Measurements from ENCODE around the gene LRRC8E.

The LRRC8E gene

DNA sequence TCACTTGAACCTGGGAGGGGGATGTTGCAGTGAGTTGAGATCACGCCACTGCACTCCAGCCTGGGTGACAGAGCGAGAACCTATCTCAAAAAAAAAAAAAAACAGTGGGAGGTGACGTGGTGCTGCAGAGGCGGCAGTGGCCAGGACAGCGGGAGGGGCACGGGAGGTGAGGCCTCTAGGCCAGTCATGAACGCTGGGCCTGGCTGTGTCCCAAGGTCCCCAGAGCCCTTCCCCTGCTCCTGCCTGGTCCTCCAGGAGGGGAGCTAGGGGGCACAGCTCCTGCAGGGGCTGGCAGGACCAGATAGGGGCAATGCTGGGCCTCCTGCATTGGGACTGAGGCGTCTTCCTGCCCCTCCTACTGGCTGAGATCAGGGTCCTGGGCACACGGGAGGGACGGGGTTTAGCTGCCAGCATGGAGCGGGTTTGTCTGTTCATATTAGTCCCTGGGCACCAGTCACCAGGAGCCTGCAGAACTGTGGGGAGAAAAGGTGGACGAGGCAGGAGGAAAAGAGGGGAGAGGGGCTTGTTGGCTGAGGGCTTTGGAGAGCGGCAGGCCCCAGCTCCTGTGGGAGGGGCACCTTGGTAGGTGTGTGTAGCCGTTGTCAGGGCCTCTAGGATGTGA lies 19.9 kb downstream of the LRRC8E start:
- Histone ChIP-seq H3K36me3 (ENCODE audit: control insufficient read depth in 2 of 2, insufficient read depth in 2 of 2, low read length in 2 of 2) (peaks cover 24 to 30% of the 10 kb centered on the region in 2 donors), H3K9ac (ENCODE audit: low read depth in 1 of 2, low read length in 2 of 2) (no peak overlapping the region), H3K9me3 (ENCODE audit: control insufficient read depth in 2 of 2, low read length in 2 of 2) (no peaks in the 10 kb centered on the region), H3K27me3 (ENCODE audit: control insufficient read depth in 2 of 2, insufficient read depth in 2 of 2, low read length in 2 of 2) (no peaks in the 10 kb centered on the region), H3K4me3 (ENCODE audit: low read length in 2 of 2) (no peak overlapping the region), H3K27ac (ENCODE audit: low read depth in 2 of 2, low read length in 2 of 2) (no peak overlapping the region), H3K4me1 (ENCODE audit: control insufficient read depth in 2 of 2, insufficient read depth in 2 of 2, low read length in 2 of 2) (peaks cover 10 to 11% of the 10 kb centered on the region in 2 donors)

DNA sequence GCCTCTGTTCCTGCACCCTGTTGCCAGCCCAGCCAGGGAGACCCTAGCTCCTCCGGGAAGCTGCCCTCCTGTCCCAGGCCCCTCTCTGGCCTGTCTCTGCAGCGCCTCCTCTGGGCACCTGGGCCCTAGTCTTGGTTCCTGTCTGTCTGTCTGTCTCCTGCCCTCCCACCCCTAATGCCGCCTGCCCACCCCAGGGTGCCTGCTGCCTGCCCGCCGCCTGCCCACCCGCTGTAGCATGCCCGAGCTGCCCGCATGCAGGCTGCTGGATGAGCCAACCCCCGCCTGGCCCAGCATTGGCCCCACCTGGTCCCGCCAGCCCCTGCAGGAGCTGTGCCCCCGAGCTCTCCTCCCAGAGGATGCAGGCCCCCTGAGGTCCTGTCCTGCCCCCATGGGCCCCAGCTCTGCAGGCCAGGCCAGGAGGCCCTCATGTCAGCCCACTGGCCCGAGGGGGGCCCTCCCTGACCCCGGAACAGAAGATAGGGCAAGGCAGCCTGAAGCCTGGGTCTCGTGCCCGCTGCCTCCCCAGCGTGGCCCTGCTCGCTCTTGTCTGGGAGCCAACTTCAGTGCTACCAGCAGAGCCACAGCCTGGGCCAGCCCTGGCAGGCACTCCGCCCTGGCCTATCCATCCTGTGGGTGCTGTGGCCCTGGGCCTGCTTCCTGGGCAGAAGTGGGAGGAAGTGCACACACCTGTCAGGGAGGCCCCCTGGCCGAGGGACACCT lies 20.6 kb downstream of the LRRC8E start:
- peaks cover 9 to 11% of the 10 kb centered on the region in 2 donors for H3K4me1 ChIP-seq (ENCODE audit: control insufficient read depth in 2 of 2, insufficient read depth in 2 of 2, low read length in 2 of 2)
- H3K9me3 ChIP-seq (ENCODE audit: control insufficient read depth in 2 of 2, low read length in 2 of 2) = no peaks in the 10 kb centered on the region
- no peak overlapping the region for H3K27ac ChIP-seq (ENCODE audit: low read depth in 2 of 2, low read length in 2 of 2)
- H3K27me3 ChIP-seq (ENCODE audit: control insufficient read depth in 2 of 2, insufficient read depth in 2 of 2, low read length in 2 of 2) = no peaks in the 10 kb centered on the region
- H3K36me3 ChIP-seq (ENCODE audit: control insufficient read depth in 2 of 2, insufficient read depth in 2 of 2, low read length in 2 of 2) = peaks cover 24 to 30% of the 10 kb centered on the region in 2 donors
- H3K9ac ChIP-seq (ENCODE audit: low read depth in 1 of 2, low read length in 2 of 2) = no peak overlapping the region
- no peak overlapping the region for H3K4me3 ChIP-seq (ENCODE audit: low read length in 2 of 2)

- Histone ChIP-seq H3K9me3 (ENCODE audit: control insufficient read depth in 2 of 2, low read length in 2 of 2) (no peaks in the 10 kb centered on the region), H3K9ac (ENCODE audit: low read depth in 1 of 2, low read length in 2 of 2) (no peak overlapping the region), H3K4me3 (ENCODE audit: low read length in 2 of 2) (no peak overlapping the region), H3K27me3 (ENCODE audit: control insufficient read depth in 2 of 2, insufficient read depth in 2 of 2, low read length in 2 of 2) (peaks cover 1 to 2% of the 10 kb centered on the region in 2 donors), H3K27ac (ENCODE audit: low read depth in 2 of 2, low read length in 2 of 2) (no peak overlapping the region), H3K36me3 (ENCODE audit: control insufficient read depth in 2 of 2, insufficient read depth in 2 of 2, low read length in 2 of 2) (peaks cover 24 to 30% of the 10 kb centered on the region in 2 donors), H3K4me1 (ENCODE audit: control insufficient read depth in 2 of 2, insufficient read depth in 2 of 2, low read length in 2 of 2) (peaks cover 7% of the 10 kb centered on the region in 2 donors)
Measured at GRCh38 chr19:7909471-7910067, 21.3 kb downstream of the LRRC8E start.

DNA sequence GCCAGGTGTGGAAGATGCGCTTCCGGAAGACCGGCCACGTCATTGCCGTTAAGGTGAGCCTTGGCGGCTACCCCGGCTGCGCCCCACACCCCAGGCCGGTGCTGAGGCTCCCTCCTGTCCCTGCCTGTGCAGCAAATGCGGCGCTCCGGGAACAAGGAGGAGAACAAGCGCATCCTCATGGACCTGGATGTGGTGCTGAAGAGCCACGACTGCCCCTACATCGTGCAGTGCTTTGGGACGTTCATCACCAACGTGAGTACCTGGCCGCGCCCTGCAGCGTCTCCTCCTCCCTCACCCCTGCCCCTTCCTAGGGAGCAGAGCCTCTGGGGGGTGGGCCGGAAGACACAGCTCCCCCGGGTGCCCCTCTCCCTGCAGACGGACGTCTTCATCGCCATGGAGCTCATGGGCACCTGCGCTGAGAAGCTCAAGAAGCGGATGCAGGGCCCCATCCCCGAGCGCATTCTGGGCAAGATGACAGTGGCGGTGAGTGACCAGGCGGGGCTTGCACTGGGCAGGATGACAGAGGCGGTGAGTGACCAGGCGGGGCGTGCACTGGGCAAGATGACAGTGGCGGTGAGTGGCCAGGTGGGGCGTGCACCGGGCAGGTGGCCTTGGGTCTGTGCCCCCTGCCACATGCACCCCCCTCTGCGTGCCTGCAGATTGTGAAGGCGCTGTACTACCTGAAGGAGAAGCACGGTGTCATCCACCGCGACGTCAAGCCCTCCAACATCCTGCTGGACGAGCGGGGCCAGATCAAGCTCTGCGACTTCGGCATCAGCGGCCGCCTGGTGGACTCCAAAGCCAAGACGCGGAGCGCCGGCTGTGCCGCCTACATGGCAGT lies 22.2 kb downstream of the LRRC8E start:
- no peak overlapping the region for H3K9ac ChIP-seq (ENCODE audit: low read depth in 1 of 2, low read length in 2 of 2)
- H3K9me3 ChIP-seq (ENCODE audit: control insufficient read depth in 2 of 2, low read length in 2 of 2) = no peaks in the 10 kb centered on the region
- no peaks in the 10 kb centered on the region for H3K4me1 ChIP-seq (ENCODE audit: control insufficient read depth in 2 of 2, insufficient read depth in 2 of 2, low read length in 2 of 2)
- peaks cover 7 to 8% of the 10 kb centered on the region in 2 donors for H3K27me3 ChIP-seq (ENCODE audit: control insufficient read depth in 2 of 2, insufficient read depth in 2 of 2, low read length in 2 of 2)
- no peak overlapping the region for H3K4me3 ChIP-seq (ENCODE audit: low read length in 2 of 2)
- no peak overlapping the region for H3K27ac ChIP-seq (ENCODE audit: low read depth in 2 of 2, low read length in 2 of 2)
- peaks cover 24 to 30% of the 10 kb centered on the region in 2 donors for H3K36me3 ChIP-seq (ENCODE audit: control insufficient read depth in 2 of 2, insufficient read depth in 2 of 2, low read length in 2 of 2)

- no peak overlapping the region for H3K4me3 ChIP-seq (ENCODE audit: low read length in 2 of 2)
- H3K27me3 ChIP-seq (ENCODE audit: control insufficient read depth in 2 of 2, insufficient read depth in 2 of 2, low read length in 2 of 2) = peaks cover 13 to 14% of the 10 kb centered on the region in 2 donors
- H3K36me3 ChIP-seq (ENCODE audit: control insufficient read depth in 2 of 2, insufficient read depth in 2 of 2, low read length in 2 of 2) = peaks cover 24 to 30% of the 10 kb centered on the region in 2 donors
- H3K27ac ChIP-seq (ENCODE audit: low read depth in 2 of 2, low read length in 2 of 2) = no peak overlapping the region
- no peak overlapping the region for H3K9ac ChIP-seq (ENCODE audit: low read depth in 1 of 2, low read length in 2 of 2)
- H3K4me1 ChIP-seq (ENCODE audit: control insufficient read depth in 2 of 2, insufficient read depth in 2 of 2, low read length in 2 of 2) = peaks cover 3 to 4% of the 10 kb centered on the region in 2 donors
- H3K9me3 ChIP-seq (ENCODE audit: control insufficient read depth in 2 of 2, low read length in 2 of 2) = no peaks in the 10 kb centered on the region
Measured at GRCh38 chr19:7911508-7912143, 23.3 kb downstream of the LRRC8E start.

GRCh38 chr19:7912144-7912696 lies 23.9 kb downstream of the LRRC8E start:
- no peaks in the 10 kb centered on the region for H3K9me3 ChIP-seq (ENCODE audit: control insufficient read depth in 2 of 2, low read length in 2 of 2)
- peaks cover 24 to 30% of the 10 kb centered on the region in 2 donors for H3K36me3 ChIP-seq (ENCODE audit: control insufficient read depth in 2 of 2, insufficient read depth in 2 of 2, low read length in 2 of 2)
- no peak overlapping the region for H3K9ac ChIP-seq (ENCODE audit: low read depth in 1 of 2, low read length in 2 of 2)
- H3K27ac ChIP-seq (ENCODE audit: low read depth in 2 of 2, low read length in 2 of 2) = no peak overlapping the region
- peaks cover 16 to 17% of the 10 kb centered on the region in 2 donors for H3K27me3 ChIP-seq (ENCODE audit: control insufficient read depth in 2 of 2, insufficient read depth in 2 of 2, low read length in 2 of 2)
- H3K4me3 ChIP-seq (ENCODE audit: low read length in 2 of 2) = no peak overlapping the region
- H3K4me1 ChIP-seq (ENCODE audit: control insufficient read depth in 2 of 2, insufficient read depth in 2 of 2, low read length in 2 of 2) = peaks cover 5 to 6% of the 10 kb centered on the region in 2 donors

DNA sequence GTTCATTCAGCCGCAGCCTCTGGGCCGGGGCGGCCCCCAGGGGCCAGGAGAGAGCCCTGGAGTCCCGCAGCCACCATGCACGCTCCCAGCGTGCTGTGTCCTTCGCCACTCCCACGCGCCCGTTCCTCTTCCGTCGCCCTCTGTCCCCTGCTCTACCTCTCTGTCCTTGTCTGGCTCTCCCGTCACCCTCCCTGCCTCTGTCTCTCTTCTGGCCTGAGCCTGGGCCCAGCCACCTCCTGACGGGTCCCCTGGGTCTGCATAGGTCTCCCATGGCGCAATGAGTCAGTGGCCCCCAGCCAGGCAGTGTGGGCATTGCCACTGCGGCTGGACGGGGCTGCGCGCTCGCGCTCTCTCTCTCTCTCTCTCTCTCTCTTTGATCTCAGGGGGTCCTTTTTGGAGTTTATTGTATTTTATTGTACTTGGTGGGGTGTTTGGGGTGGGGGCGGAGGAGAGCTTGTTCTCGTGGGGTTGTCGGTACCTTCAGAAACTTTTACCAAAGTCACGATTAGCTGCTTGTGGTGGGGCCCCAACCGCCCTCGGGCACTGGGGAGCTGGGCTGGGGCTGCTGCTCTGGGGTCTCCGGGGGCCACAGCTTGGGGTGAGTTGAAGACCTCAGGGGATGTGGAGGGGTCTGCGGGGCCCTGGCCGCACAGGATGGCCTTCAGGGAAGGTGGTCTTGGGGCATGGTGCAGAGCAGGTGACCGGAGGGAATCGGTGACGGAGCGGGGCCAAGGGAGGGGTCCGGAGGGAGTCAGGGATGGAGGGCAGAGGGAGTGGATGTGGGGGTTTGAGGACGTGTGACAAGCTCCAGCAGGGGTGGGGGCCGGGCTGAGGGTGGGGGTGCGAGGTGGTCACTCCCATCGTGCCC lies 24.6 kb downstream of the LRRC8E start:
- Histone ChIP-seq H3K27me3 (ENCODE audit: control insufficient read depth in 2 of 2, insufficient read depth in 2 of 2, low read length in 2 of 2) (peaks cover 17 to 20% of the 10 kb centered on the region in 2 donors), H3K36me3 (ENCODE audit: control insufficient read depth in 2 of 2, insufficient read depth in 2 of 2, low read length in 2 of 2) (peaks cover 24 to 30% of the 10 kb centered on the region in 2 donors)

DNA sequence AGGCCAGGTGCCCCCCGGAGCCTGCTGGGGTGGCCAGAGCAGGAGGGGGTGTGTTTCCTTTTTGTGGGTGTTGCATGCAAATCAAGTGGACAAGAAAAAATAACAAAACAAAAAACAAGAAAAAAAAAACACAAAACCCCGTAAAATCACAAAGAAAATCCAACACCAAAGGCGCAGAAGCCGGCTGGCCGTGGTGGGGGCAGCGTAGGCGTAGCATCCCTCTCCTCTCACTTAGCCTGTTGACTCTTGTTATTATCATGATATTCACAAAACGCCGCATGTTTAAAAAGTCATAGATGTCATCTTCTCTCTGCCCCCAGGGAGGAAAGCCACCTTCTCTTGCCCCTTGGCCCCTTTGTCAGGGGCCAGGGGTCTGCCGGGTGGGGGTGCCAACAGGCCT lies 25.3 kb downstream of the LRRC8E start:
- Histone ChIP-seq H3K9ac (ENCODE audit: low read depth in 1 of 2, low read length in 2 of 2) (no peak overlapping the region), H3K27ac (ENCODE audit: low read depth in 2 of 2, low read length in 2 of 2) (no peak overlapping the region), H3K36me3 (ENCODE audit: control insufficient read depth in 2 of 2, insufficient read depth in 2 of 2, low read length in 2 of 2) (peaks cover 24 to 30% of the 10 kb centered on the region in 2 donors), H3K27me3 (ENCODE audit: control insufficient read depth in 2 of 2, insufficient read depth in 2 of 2, low read length in 2 of 2) (peaks cover 21% of the 10 kb centered on the region in 2 donors), H3K4me1 (ENCODE audit: control insufficient read depth in 2 of 2, insufficient read depth in 2 of 2, low read length in 2 of 2) (peaks cover 9 to 12% of the 10 kb centered on the region in 2 donors), H3K4me3 (ENCODE audit: low read length in 2 of 2) (no peak overlapping the region), H3K9me3 (ENCODE audit: control insufficient read depth in 2 of 2, low read length in 2 of 2) (no peaks in the 10 kb centered on the region)

More for the DNA sequence above, 24.6 kb downstream of the LRRC8E start:
- H3K4me3 ChIP-seq (ENCODE audit: low read length in 2 of 2) = no peak overlapping the region
- H3K9me3 ChIP-seq (ENCODE audit: control insufficient read depth in 2 of 2, low read length in 2 of 2) = no peaks in the 10 kb centered on the region
- no peak overlapping the region for H3K9ac ChIP-seq (ENCODE audit: low read depth in 1 of 2, low read length in 2 of 2)
- no peak overlapping the region for H3K27ac ChIP-seq (ENCODE audit: low read depth in 2 of 2, low read length in 2 of 2)
- H3K4me1 ChIP-seq (ENCODE audit: control insufficient read depth in 2 of 2, insufficient read depth in 2 of 2, low read length in 2 of 2) = peaks cover 8 to 10% of the 10 kb centered on the region in 2 donors
